NK-92 treated with Interleukin-12 subunit alpha and Interleukin-12 subunit beta, amount 100 ng/mL, for 24 hours (cell line): ENCODE data around the gene NAA16.
"Not testable (repeated sequence)": the region's sequence is repeated elsewhere in the genome, so short reads cannot be mapped to it uniquely, and the experiment has no call there.

Experiments
- DNase-seq: peaks from one replicate; lab custom pipeline; 2025; lab: John Stamatoyannopoulos, UW

The NAA16 gene

GRCh38 chr13:41356385-41356648, 45.2 kb downstream of the NAA16 start:
- not testable (repeated sequence) for DNase-seq

GRCh38 chr13:41356786-41357185, 45.7 kb downstream of the NAA16 start:
- DNase-seq, result no peak

- DNase-seq, result no peak
These were observed 50.4 kb downstream of the NAA16 start for GRCh38 chr13:41361491-41361890.

- DNase-seq, result no peak
These were observed 53.0 kb downstream of the NAA16 start for GRCh38 chr13:41364043-41364442.

- DNase-seq, result no peak
These were observed 54.6 kb downstream of the NAA16 start for GRCh38 chr13:41365631-41366030.

GRCh38 chr13:41370736-41371135, 59.7 kb downstream of the NAA16 start:
- DNase-seq, result no peak

GRCh38 chr13:41377446-41377845, 66.4 kb downstream of the NAA16 start:
- no peak for DNase-seq

GRCh38 chr13:41382431-41382830, 71.4 kb downstream of the NAA16 start:
- no peak for DNase-seq

GRCh38 chr13:41383386-41383785, 72.3 kb downstream of the NAA16 start:
- no peak for DNase-seq

- DNase-seq, result no peak
These were observed 73.9 kb downstream of the NAA16 start for GRCh38 chr13:41384749-41385503.

- DNase-seq, result no peak
These were observed 75.1 kb downstream of the NAA16 start for GRCh38 chr13:41386211-41386610.

- DNase-seq, result no peak
These were observed 76.5 kb downstream of the NAA16 start for GRCh38 chr13:41387576-41387975.

- no peak for DNase-seq
These were observed 77.2 kb downstream of the NAA16 start for GRCh38 chr13:41388143-41388881.

- DNase-seq, result no peak
These were observed 78.5 kb downstream of the NAA16 start for GRCh38 chr13:41389580-41389979.

GRCh38 chr13:41394166-41394565, 83.1 kb downstream of the NAA16 start:
- no peak for DNase-seq

- no peak for DNase-seq
These were observed 87.6 kb downstream of the NAA16 start for GRCh38 chr13:41398494-41399170.

- no peak for DNase-seq
These were observed 90.3 kb downstream of the NAA16 start for GRCh38 chr13:41401366-41401765.

GRCh38 chr13:41402691-41403511, 91.8 kb downstream of the NAA16 start:
- no peak for DNase-seq

- no peak for DNase-seq
These were observed 92.9 kb downstream of the NAA16 start for GRCh38 chr13:41403983-41404382.

GRCh38 chr13:41405367-41405766, 94.3 kb downstream of the NAA16 start:
- DNase-seq, result no peak

GRCh38 chr13:41407380-41407779, 96.3 kb downstream of the NAA16 start:
- DNase-seq, result no peak

GRCh38 chr13:41408121-41408520, 97.1 kb downstream of the NAA16 start:
- no peak for DNase-seq
